Thyroid gland (tissue), 4 donors: Measurements from ENCODE around the gene IFT25.

ENCODE experiments used
- POLR2A ChIP-seq, 2 donors: fragments of 450-650 bp; IDR thresholded peaks; one replicate each; pipeline ENCODE4 v1.6.1; 2017; ENCODE audit warnings: antibody characterized with exemption in 2 of 2, mild to moderate bottlenecking in 2 of 2, moderate library complexity in 1 of 2
- TF ChIP-seq, protein P1 (sequence below), 6 experiments: fragments of 200-600 bp in 3 of 6; fragments of 450-650 bp in 3 of 6; sonication (generic) in 3 of 6; IDR thresholded peaks; one replicate each; pipeline ENCODE4 v1.5.1; 2016 to 2019; ENCODE audit warnings: antibody characterized with exemption in 6 of 6, mild to moderate bottlenecking in 2 of 6, inconsistent platforms in 1 of 6, moderate library complexity in 1 of 6

GRCh38 chr1:53943490-53944043, 1.9 kb downstream of the IFT25 start:
- TF ChIP-seq, protein P1, sequence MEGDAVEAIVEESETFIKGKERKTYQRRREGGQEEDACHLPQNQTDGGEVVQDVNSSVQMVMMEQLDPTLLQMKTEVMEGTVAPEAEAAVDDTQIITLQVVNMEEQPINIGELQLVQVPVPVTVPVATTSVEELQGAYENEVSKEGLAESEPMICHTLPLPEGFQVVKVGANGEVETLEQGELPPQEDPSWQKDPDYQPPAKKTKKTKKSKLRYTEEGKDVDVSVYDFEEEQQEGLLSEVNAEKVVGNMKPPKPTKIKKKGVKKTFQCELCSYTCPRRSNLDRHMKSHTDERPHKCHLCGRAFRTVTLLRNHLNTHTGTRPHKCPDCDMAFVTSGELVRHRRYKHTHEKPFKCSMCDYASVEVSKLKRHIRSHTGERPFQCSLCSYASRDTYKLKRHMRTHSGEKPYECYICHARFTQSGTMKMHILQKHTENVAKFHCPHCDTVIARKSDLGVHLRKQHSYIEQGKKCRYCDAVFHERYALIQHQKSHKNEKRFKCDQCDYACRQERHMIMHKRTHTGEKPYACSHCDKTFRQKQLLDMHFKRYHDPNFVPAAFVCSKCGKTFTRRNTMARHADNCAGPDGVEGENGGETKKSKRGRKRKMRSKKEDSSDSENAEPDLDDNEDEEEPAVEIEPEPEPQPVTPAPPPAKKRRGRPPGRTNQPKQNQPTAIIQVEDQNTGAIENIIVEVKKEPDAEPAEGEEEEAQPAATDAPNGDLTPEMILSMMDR (IDR thresholded peaks at IDR 0.05) = no peak
- TF ChIP-seq POLR2A (IDR thresholded peaks at IDR 0.05) = no peak
